GM19463 (cell line): ENCODE data around the gene LACTBL1.

Source experiments
- ATAC-seq: cut with Tn5 transposase; IDR thresholded peaks from one replicate; pipeline ENCODE4 v1.9.1; 2021; ENCODE audit warnings: mild to moderate bottlenecking, moderate library complexity; ENCODE audit not compliant: unreplicated experiment

LACTBL1 gene

DNA sequence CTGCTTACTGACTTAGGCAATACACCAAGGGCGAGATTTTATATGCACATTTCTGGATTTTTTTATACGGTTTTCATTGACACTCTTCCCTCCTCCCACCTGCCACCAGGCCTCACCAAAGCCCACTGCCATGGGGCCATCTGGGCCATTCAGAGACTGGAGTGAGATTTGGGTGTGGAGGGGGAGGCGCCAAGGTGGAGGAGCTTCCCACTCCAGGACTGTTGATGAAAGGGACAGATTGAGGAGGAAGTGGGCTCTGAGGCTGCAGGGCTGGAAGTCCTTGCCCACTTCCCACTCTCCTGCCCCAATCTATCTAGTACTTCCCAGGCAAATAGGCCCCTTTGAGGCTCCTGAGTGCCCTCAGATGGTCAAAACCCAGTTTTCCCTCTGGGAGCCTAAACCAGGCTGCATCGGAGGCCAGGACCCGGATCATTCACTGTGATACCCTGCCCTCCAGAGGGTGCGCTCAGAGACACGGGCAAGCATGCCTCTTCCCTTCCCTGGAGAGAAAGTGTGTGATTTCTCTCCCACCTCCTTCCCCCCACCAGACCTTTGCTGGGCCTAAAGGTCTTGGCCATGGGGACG, 57.9 kb downstream of the LACTBL1 start:
- ATAC-seq = no peak

DNA sequence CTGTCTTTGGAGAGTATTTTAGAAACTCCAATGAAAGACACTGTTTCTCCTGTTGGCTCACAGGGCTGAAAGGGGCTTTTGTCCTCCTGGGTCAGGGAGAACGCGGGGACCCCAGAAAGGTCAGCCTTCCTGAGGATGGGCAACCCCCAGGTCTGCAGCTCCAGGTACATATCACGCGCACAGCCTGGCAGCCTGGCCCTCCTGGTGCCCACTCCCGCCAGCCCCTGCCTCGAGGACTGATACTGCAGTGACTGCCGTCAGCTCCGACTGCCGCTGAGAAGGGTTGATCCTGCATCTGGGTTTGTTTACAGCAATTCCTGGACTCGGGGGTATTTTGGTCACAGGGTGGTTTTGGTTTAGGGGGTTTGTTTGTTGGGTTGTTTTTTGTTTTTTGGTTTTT, 58.5 kb downstream of the LACTBL1 start:
- ATAC-seq = no peak

DNA sequence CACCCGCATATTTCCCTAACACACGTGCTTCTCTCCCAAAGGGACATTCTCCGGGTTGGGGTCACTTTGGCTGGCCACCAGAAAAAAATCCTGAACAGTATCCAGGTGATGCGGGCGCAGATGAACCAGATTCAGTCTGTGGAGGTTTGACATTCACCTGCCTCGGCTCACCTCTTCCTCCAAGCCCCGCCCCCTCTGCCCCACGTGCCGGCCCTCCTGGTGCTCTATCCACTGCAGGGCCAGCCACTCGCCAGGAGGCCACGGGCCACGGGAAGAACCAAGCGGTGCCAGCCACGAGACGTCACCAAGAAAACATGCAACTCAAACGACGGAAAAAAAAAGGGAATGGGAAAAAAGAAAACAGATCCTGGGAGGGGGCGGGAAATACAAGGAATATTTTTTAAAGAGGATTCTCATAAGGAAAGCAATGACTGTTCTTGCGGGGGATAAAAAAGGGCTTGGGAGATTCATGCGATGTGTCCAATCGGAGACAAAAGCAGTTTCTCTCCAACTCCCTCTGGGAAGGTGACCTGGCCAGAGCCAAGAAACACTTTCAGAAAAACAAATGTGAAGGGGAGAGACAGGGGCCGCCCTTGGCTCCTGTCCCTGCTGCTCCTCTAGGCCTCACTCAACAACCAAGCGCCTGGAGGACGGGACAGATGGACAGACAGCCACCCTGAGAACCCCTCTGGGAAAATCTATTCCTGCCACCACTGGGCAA, 59.1 kb downstream of the LACTBL1 start:
- no peak for ATAC-seq

GRCh38 chr1:22912311-22912710, 60.4 kb downstream of the LACTBL1 start:
- ATAC-seq = no peak

DNA sequence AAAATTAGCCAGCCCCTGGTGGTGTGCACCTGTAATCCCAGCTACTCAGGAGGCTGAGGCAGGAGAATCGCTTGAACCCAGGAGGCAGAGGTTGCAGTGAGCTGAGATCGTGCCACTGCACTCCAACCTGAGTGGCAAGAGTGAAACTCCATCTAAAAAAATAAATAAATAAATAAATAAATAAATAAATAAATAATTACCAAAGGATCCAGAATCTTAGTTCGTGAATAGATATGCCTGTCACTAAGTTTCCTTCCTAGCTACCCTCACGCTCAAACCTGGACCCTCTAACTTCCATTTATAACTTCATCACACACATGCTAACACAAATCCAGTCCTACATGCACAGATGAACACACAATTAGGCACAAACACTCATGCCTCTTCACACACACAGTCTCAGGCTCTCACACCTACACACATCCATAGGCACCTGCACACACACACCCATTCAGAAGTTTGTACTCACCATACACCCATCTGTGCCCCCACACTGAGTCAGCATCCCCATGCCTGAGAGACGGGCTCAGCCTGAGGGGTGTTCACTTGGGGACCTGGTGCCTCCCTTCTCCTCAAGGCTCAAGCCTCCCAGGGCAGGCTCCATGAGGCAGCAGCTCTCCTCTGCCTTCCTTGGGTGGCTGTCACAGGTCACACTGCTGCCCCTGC, 61.5 kb downstream of the LACTBL1 start:
- no peak for ATAC-seq

DNA sequence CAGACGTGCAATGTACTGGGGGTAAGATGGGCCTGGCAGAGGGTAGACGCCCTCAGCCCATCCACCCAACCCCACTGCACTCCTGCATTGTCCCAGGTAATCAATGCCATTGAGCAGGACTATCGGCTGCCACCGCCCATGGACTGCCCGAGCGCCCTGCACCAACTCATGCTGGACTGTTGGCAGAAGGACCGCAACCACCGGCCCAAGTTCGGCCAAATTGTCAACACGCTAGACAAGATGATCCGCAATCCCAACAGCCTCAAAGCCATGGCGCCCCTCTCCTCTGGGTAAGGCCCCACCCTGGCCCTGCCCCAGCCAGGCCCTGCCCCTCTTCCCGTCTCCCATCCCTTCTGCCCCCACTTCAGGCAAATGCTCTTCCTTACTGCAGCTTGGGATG, 62.4 kb downstream of the LACTBL1 start:
- no peak for ATAC-seq

DNA sequence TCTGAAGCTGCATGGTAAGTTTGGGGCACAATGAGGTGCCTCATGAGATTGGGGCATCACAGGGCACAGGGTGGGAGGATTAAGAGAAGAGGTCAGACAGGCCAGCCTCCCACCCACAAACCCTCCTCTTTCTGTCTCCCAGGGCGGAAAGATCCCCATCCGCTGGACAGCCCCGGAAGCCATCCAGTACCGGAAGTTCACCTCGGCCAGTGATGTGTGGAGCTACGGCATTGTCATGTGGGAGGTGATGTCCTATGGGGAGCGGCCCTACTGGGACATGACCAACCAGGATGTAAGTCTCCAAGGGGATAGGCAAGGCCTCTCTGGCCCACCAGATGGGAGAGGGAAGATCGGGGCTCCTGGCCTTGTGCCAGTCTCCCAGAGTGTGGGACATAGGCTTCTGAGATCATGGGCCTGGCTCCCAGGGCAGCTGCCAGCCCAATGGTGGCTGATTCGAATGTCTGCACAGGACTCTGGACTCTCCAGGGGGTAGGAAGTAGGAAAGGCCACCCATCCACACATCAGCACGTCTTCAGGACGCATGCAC, 63.7 kb downstream of the LACTBL1 start:
- no peak for ATAC-seq

DNA sequence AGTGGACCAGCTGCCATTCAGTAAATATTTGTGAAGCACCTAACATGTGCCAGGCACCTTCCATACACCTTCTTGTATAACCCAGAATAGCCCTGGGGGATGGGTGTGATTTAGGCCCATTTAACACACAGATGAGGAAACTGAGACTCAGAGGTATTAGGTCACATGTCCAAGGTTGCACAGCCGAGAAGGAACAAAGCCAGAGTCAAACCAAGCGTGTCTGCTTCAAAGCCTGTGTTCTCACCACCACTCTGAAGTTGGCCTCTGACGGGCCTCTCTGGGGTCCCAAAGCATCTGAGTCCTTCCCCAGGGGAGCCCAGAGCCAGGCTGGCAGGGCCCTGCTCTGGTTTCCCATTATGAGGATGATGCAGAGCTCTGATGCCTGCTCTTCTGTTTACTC, 65.1 kb downstream of the LACTBL1 start:
- ATAC-seq = no peak

DNA sequence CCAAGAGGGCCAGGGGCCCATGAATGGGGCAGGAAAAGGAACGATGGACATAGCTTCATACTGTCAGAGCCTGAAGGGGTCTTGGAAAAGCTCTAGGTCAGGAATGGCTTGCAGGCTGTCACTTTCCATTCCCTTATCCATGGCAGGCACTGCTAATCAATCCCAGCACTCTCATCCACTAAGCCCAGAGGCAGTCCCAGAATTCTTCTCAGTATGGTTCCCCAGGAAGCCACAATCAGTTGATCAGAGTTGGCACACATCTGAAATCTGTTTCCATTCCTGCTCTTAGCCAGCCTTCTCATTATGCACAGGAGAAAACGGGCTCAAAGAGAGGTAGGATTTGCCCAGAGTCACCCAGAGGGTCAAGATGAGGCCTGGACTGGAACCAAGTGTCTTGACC, 65.7 kb downstream of the LACTBL1 start:
- no peak for ATAC-seq

DNA sequence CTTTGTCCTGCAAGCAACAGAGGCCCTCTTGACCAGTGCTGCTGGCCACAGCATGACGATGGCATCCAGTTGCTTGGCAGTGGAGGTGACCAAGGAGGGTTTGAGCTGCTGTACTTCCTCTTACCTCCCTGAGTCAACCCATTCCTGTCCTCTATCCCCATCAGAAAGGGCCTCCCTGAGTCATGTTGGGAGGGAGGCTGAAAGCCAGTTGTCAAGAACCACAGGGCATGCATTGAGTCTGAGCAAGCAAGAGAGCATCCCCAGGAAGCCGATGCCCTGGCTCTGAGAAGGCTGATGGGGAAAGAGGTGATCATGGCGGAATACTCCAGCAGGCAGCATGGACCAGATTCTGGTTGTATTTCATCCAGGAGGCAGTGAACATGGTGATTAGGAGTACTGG, 69.6 kb downstream of the LACTBL1 start:
- ATAC-seq = no peak
